Hematopoietic multipotent progenitor cell treated with erythropoietin and hydrocortisone succinate and interleukin-3 and kit ligand, for 15 days (in vitro differentiated cells): ENCODE data around the gene TMEM132D.

ENCODE experiments used
- DNase-seq: peaks from one replicate; pipeline ENCODE4 v3.0.0-alpha.2; 2015; ENCODE audit warnings: low spot score

The TMEM132D gene

GRCh38 chr12:129339336-129339735 lies 564.5 kb downstream of the TMEM132D start:
- no peak for DNase-seq

GRCh38 chr12:129337413-129337812 lies 566.4 kb downstream of the TMEM132D start:
- DNase-seq = no peak

- no peak for DNase-seq
These were observed 568.1 kb downstream of the TMEM132D start for GRCh38 chr12:129335773-129336172.

- DNase-seq = no peak
These were observed 571.5 kb downstream of the TMEM132D start for GRCh38 chr12:129332286-129332685.

- no peak for DNase-seq
These were observed 572.3 kb downstream of the TMEM132D start for GRCh38 chr12:129331356-129332085.

GRCh38 chr12:129328235-129328634 lies 575.6 kb downstream of the TMEM132D start:
- DNase-seq = no peak

GRCh38 chr12:129325566-129325965 lies 578.3 kb downstream of the TMEM132D start:
- DNase-seq = no peak

GRCh38 chr12:129312048-129312447 lies 591.8 kb downstream of the TMEM132D start:
- no peak for DNase-seq

GRCh38 chr12:129310346-129310745 lies 593.5 kb downstream of the TMEM132D start:
- no peak for DNase-seq

- DNase-seq = no peak
These were observed 598.0 kb downstream of the TMEM132D start for GRCh38 chr12:129305851-129306250.

- DNase-seq = no peak
These were observed 599.3 kb downstream of the TMEM132D start for GRCh38 chr12:129304529-129304928.

GRCh38 chr12:129300011-129300410 lies 603.8 kb downstream of the TMEM132D start:
- no peak for DNase-seq

GRCh38 chr12:129298921-129299320 lies 604.9 kb downstream of the TMEM132D start:
- DNase-seq = no peak

- DNase-seq = no peak
These were observed 607.2 kb downstream of the TMEM132D start for GRCh38 chr12:129296671-129297070.

GRCh38 chr12:129294868-129295267 lies 609.0 kb downstream of the TMEM132D start:
- DNase-seq = no peak

GRCh38 chr12:129279771-129280170 lies 624.1 kb downstream of the TMEM132D start:
- no peak for DNase-seq

- no peak for DNase-seq
These were observed 627.3 kb downstream of the TMEM132D start for GRCh38 chr12:129276361-129277060.

GRCh38 chr12:129269756-129270495 lies 633.9 kb downstream of the TMEM132D start:
- no peak for DNase-seq

GRCh38 chr12:129258781-129259318 lies 645.0 kb downstream of the TMEM132D start:
- no peak for DNase-seq

- DNase-seq = no peak
These were observed 646.3 kb downstream of the TMEM132D start for GRCh38 chr12:129257524-129257923.

- DNase-seq = no peak
These were observed 657.2 kb downstream of the TMEM132D start for GRCh38 chr12:129246630-129247029.

- no peak for DNase-seq
These were observed 658.1 kb downstream of the TMEM132D start for GRCh38 chr12:129245769-129246168.

- no peak for DNase-seq
These were observed 662.0 kb downstream of the TMEM132D start for GRCh38 chr12:129241852-129242251.
